Psoas muscle (tissue), 8 donors: Measurements from ENCODE around the gene MAP3K6. TPM values are rescaled to one million over a fixed set of nuclear protein-coding genes. Genes with fewer than 3 reads are reported as not detected.

Experiments
- ATAC-seq, 4 donors: fragments of 200-7000 bp; cut with Tn5 transposase; one replicate each; pipeline ENCODE4 v1.9.1; 2020; ENCODE audit warnings: moderate library complexity in 3 of 4, mild to moderate bottlenecking in 2 of 4
- DNase-seq, 2 donors: peaks; one replicate each; pipeline ENCODE4 v3.0.0-alpha.2; 2020
- H3K27ac ChIP-seq: fragments of 200-600 bp; one replicate; pipeline ENCODE4 v1.8.0; 2022
- H3K27me3 ChIP-seq, 3 donors: fragments of 200-600 bp in 1 of 3; one replicate each; pipeline versions ENCODE4 v1.6.1 to v1.8.0; 2013 to 2022; ENCODE audit warnings: low read length in 2 of 3, mild to moderate bottlenecking in 2 of 3, moderate library complexity in 1 of 3; ENCODE audit not compliant: insufficient read depth in 3 of 3
- H3K36me3 ChIP-seq, 2 donors: fragments of 200-600 bp in 1 of 2; one replicate each; pipeline versions ENCODE4 v1.6.1 to v1.8.0; 2013 to 2022; ENCODE audit warnings: low read depth in 1 of 2, mild to moderate bottlenecking in 1 of 2, moderate library complexity in 1 of 2; ENCODE audit not compliant: insufficient read depth in 1 of 2
- H3K4me1 ChIP-seq: fragments of 200-600 bp; one replicate; pipeline ENCODE4 v1.8.0; 2022
- H3K4me3 ChIP-seq: fragments of 200-600 bp; one replicate; pipeline ENCODE4 v1.8.0; 2022; ENCODE audit warnings: mild to moderate bottlenecking
- H3K9me3 ChIP-seq: fragments of 200-600 bp; one replicate; pipeline ENCODE4 v1.8.0; 2022
- CTCF ChIP-seq: fragments of 200-600 bp; IDR thresholded peaks from one replicate; pipeline ENCODE4 v1.8.0; 2022; ENCODE audit warnings: antibody characterized with exemption
- WGBS, 3 donors: extraction: QIAGEN DNeasy Blood & Tissue Kit; methylation state at CpG; one replicate each; pipeline versions ENCODE4 v1.1.6 to v1.1.7; 2013; 5-methylcytosine and 5-hydroxymethylcytosine counted together
- intact Hi-C, 2 donors: fragments of 100-400 bp; cut with DNase I; formaldehyde crosslinking; loops; one replicate each; pipeline versions ENCODE4 v1.11.0 to v1.14.2; 2022
- polyA plus RNA-seq, 3 donors: library from polyadenylated mRNA; stranded (reverse); fragments of 200-250 nt; gene quantifications; one replicate each; pipeline ENCODE4 v1.2.3, GENCODE V29; 2013
- total RNA-seq, 4 donors: library from RNA; stranded (reverse); fragmentation: NEBNext Ultra II Directional in 2 of 4; extraction: Animal tissue kit (Norgen Biotek cat#: 25700) in 2 of 4; gene quantifications; one replicate each; pipeline versions ENCODE4 v1.2.1 to v1.2.4, GENCODE V29; 2021 to 2023
- donor health status: healthy with polysubstance abuse.
- donor health status: DM: no; HTN: no; CAD: no; lungs with moderate emphysema.
- donor health status: Bipolar disorder and iron deficiency.
- donor health status: healthy.
- donor health status: DM: yes; HTN: yes; CAD: no.
- donor health status: DM: no; HTN: no; CAD: no.
- donor health status: DM: no; HTN: no; CAD: no.
- donor health status: DM: yes; HTN: yes; CAD: no.

The MAP3K6 gene
- total and polyA plus RNA-seq, 7 donors = 11.1 to 29.8 (median 17.6) TPM

GRCh38 chr1:27356277-27356618 lies 10.5 kb downstream of the MAP3K6 start:
- no peaks in the 10 kb centered on the region for H3K9me3 ChIP-seq
- peaks cover 0 to under 1% (median 0%) of the 10 kb centered on the region in 3 donors for H3K27me3 ChIP-seq
- WGBS, 3 donors = 91 to 93% (median 92%) methylated on average over 13 of the region's 13 CpGs
- no peak overlapping the region for H3K4me3 ChIP-seq
- intact Hi-C loops = loop anchor here (2.0 to 5.0 kb wide), 3 partner anchors 33 to 35 kb away; partner anchors contain the start of gene TMEM222 (in 1 of the 2)
- no peak for TF ChIP-seq CTCF
- H3K27ac ChIP-seq = no peak overlapping the region
- H3K4me1 ChIP-seq = no peaks in the 10 kb centered on the region
- no peak for ATAC-seq
- H3K36me3 ChIP-seq = peaks cover 0 to 57% of the 10 kb centered on the region in 2 donors
- no peak for DNase-seq

GRCh38 chr1:27355683-27356082 lies 11.1 kb downstream of the MAP3K6 start:
- 93 to 97% (median 96%) methylated on average over 5 of the region's 5 CpGs for WGBS, 3 donors
- Histone ChIP-seq H3K27ac (no peak overlapping the region), H3K4me1 (no peaks in the 10 kb centered on the region), H3K4me3 (no peak overlapping the region), H3K9me3 (no peaks in the 10 kb centered on the region), H3K27me3 (peaks cover 0 to 6% (median under 1%) of the 10 kb centered on the region in 3 donors), H3K36me3 (peaks cover 0 to 52% of the 10 kb centered on the region in 2 donors)
- DNase-seq = no peak
- ATAC-seq = no peak
- no peak for TF ChIP-seq CTCF
- intact Hi-C loops = loop anchor here (2.0 to 5.0 kb wide), 3 partner anchors 33 to 35 kb away; partner anchors contain the start of gene TMEM222 (in 1 of the 2)

- DNase-seq (no peak), ATAC-seq (no peak)
- no peaks in the 10 kb centered on the region for H3K9me3 ChIP-seq
- no peak overlapping the region for H3K4me3 ChIP-seq
- 79 to 88% (median 84%) methylated on average over 3 of the region's 3 CpGs for WGBS, 3 donors
- peaks cover 0 to 27% (median 14%) of the 10 kb centered on the region in 3 donors for H3K27me3 ChIP-seq
- TF ChIP-seq CTCF = no peak
- H3K36me3 ChIP-seq = peaks cover 0 to 38% of the 10 kb centered on the region in 2 donors
- intact Hi-C loops = no loop called here
- H3K4me1 ChIP-seq = peaks cover 7% of the 10 kb centered on the region
- no peak overlapping the region for H3K27ac ChIP-seq
Measured at GRCh38 chr1:27353629-27354028, 13.1 kb downstream of the MAP3K6 start.

- H3K27ac ChIP-seq = no peak overlapping the region
- H3K9me3 ChIP-seq = no peaks in the 10 kb centered on the region
- DNase-seq (no peak), ATAC-seq (no peak)
- H3K4me1 ChIP-seq = peaks cover 7% of the 10 kb centered on the region
- 87 to 92% (median 92%) methylated on average over 13 of the region's 13 CpGs for WGBS, 3 donors
- no peak overlapping the region for H3K4me3 ChIP-seq
- peaks cover 0 to 27% (median 14%) of the 10 kb centered on the region in 3 donors for H3K27me3 ChIP-seq
- peaks cover 0 to 33% of the 10 kb centered on the region in 2 donors for H3K36me3 ChIP-seq
- no peak for TF ChIP-seq CTCF
- intact Hi-C loops = no loop called here
Measured at GRCh38 chr1:27353166-27353565, 13.6 kb downstream of the MAP3K6 start.

- Histone ChIP-seq H3K9me3 (no peaks in the 10 kb centered on the region), H3K4me3 (no peak overlapping the region), H3K27ac (no peak overlapping the region), H3K27me3 (peaks cover 0 to 27% (median 21%) of the 10 kb centered on the region in 3 donors), H3K4me1 (peaks cover 7% of the 10 kb centered on the region), H3K36me3 (peaks cover 0 to 20% of the 10 kb centered on the region in 2 donors)
- 49 to 57% (median 54%) methylated on average over 8 of the region's 8 CpGs for WGBS, 3 donors
- intact Hi-C loops = no loop called here
- no peak for TF ChIP-seq CTCF
- DNase-seq (no peak), ATAC-seq (peak in 1 of 4 donors; percentile 1)
Measured at GRCh38 chr1:27351541-27352107, 15.1 kb downstream of the MAP3K6 start.
